ENCODE results near the gene ANO2.

Gene ANO2

DNA sequence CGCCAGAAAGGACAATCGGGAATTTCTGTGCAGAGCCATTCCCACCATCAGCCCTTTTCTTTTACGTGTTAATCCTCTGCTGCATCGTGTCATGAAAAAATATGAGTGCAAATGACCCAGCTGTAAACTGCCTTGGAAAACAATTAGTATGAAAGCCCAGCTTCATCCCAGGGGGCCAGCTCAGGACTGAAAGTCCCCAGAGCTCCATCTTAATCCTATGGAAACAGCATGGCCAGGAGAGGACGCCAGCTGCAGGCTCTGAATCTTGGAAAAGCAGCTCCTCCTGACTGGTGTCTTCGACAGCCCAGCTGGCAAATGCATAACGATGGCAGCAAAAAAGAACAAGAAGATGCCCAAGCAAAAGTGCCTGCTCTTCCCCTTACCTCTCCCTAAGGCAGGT is 321.6 kb downstream of the ANO2 start:
- no peak for DNase-seq (ENCODE audit: low read depth in 2 of 2)

DNA sequence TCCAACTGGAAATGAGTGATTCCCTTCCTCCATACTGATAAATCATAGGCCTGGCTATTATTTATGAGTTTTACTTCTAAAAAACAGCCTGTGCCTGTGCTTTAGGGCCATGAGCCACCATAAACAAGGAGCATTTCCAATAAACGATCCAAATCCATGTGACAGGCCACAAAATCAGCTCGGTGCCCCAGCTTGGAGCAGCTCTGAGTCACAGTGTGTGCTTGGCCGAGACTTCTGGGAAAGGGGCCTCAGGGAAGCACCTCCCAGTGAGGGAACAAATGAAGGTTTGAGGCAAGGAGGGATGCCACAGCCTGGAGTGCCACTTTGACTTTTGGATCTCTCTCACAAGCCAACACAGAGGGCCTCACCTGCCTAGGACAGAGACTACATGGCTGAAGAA is 322.8 kb downstream of the ANO2 start:
- no peak for DNase-seq (ENCODE audit: low read depth in 2 of 2)

DNA sequence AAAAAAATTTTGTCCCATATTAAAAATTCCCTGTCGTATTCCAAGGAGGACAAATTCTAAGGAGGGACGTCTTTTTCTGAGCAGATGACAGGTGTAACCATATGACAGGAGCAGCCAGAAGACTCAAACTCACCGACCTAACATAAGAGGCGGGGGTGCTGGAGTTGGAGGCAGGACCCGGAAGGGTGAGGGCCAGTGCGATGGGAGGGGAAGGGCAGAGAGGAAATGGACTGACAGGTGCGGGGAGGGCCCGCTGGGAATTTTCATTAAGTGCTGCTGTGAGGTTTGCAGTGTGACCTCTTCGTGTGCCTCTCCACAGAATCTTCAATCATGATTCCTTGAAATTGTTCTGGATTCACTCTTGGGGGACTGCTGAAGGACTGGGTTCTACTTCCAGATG is 323.7 kb downstream of the ANO2 start:
- no peak for DNase-seq (ENCODE audit: low read depth in 2 of 2)

DNA sequence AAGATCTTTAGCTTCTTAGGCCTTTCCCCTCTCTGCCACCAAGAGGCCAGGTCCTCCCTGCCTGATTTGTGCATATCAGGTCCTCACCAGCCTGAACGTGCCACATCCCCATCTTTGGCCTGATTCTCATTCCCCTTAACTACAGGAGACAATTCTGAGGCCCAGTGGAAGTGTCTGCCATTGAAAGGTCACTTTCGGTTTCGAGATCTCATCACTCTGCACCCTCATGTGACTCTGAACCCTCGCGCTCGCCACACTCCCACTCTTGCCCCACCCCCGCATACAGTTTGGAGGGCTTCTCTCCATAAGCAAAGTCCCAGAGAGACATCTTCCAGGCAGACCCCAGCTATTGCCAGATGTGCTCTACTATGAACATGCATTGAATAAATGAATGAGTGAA is 324.2 kb downstream of the ANO2 start:
- no peak for DNase-seq (ENCODE audit: low read depth in 2 of 2)

DNA sequence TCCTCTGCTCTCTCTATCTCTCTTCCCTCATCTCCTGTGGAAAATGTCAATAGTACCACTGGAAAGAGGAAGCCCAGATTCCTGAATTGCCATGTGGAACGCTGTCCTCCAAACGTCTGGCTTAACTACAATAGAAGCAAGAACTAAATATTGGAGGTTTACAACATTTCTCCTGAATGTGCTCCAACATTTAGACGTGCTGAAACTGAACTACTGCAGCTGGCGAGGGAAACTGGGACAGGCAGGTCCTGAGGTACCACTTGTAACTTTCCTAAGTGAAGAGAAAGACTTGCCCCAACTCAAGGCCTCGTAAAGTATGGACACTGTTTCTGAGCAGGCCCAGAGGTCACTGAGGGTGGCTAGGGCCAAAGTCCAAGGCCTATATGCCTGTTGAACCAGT is 325.4 kb downstream of the ANO2 start:
- DNase-seq (ENCODE audit: low read depth in 2 of 2): no peak

DNA sequence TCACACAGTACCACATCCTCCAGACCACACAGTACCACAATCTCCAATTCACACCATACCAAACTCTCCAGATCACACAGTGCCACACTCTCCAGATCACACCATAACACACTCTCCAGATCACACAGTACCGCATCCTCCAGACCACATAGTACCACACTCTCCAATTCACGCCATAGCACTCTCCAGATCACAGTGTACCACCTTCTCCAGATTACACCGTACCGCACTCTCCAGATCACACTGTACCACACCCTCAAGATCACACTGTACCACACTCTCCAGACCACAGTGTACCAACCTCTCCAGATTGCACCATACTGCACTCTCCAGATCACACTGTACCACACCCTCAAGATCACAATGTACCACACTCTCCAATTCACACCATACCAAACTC is 328.2 kb downstream of the ANO2 start:
- DNase-seq (ENCODE audit: low read depth in 2 of 2): no peak

DNA sequence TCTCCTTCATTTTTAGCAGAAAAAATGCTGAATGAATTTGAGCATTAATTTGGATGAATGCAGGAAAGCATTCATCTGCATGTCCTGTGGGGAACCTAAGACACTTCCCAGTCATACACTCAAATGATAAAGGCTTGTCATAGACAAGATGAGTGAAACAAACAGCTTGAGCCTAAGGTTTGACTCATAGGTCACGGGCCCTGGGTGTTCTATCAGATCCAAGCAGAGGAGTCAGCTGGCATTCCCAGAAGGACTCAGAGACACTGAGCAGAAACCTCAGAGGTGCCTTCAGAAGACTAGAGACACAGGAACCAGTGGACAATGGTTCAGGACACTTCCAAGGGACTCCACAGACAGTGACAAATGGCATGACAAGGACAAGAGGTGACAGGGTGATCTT is 329.3 kb downstream of the ANO2 start:
- no peak for DNase-seq (ENCODE audit: low read depth in 2 of 2)

DNA sequence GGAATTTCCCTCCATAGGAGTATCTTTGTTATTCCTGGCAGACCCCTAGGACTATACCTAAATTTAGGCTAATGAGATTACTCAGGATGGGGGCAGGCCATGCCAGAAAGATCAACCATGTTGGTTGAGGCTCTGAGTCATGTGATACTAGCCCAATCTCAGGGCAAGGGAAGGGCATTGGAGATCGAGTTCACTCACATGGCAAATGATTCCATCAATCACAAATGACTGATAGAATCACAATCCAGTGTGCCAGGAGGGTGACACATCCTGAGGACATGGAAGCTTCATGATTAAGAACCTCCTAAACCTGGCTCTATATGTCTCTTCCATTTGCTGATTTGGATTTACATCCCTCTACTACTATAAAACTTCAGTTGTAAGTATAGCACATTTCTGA is 330.8 kb downstream of the ANO2 start:
- DNase-seq (ENCODE audit: low read depth in 2 of 2): no peak

DNA sequence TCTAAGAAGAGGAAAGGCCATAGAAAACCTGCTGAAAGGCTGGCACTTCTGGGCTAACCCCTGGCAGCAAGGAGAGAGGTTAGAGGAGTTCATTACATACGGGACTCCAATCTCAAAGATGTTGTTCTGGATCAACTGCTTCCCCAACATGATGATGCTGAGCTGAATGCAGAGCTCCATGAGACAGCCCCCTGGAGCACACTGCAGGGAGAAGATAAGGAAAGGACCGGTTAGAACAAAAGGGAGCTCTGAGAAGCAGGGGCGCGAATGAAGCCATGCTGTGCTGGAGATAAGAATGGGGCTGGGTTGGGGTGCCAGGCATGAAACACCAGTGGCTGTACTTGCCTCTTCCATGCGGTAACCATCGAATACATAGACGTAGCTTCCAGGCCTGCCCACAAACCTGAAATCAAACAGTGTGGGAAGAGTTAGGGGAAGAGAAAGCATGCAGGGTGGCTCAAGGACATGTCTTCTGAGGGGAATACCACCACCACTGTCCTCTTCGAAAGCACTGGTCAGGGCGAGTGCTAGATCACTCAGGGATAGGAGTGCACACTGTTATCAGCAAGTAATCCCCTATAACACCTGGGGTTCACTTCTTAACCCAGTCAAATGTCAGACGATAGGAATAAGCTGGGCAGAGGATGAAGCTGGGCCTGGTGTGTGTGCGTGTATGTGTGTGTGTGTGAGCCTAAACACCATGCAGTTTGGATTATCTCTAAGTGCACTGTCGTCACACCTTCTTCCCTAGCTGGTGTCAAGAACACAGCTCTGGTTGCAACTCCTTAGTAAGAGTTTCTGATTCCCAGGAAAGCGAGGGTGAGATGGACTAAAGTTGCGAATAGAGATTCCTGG is 332.3 kb downstream of the ANO2 start:
- no peak for DNase-seq (ENCODE audit: low read depth in 2 of 2)

DNA sequence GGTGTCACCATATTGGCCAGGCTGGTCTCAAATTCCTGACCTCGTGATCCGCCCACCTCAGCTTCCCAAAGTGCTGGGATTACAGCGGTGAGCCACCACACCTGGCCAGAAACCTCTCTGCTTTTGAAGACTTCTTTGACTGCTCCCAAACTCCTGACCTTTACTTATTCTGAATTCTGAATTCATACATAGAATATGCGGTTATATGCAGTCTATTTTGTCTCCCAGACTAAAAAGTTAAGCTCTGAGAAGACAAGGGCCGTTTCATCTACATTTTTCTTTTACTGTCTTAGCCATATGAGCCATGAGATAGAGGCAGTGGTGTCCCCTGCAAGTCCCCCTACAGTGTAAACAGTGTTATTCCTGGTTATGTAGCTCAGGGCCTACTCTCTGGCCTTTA is 333.9 kb downstream of the ANO2 start:
- DNase-seq (ENCODE audit: low read depth in 2 of 2): no peak

DNA sequence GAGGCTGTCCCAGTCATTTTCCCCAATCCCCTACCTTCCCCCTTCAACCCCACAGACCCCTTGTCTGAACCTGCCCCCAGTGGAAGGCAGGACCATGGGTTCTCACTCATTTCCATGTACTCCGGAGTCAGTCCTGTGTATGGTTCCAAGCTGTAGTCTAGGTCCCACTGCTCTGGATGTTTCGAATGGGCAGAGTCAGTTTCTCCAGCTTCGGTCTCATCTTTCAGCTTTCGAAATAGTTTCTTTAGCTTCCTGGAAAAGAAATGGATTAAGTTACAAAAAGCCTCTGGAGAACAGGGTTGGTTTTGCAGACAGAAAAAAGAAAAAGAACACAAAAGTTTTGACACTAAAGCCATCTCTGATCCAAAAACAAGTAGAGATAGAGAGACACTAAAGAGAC is 345.7 kb downstream of the ANO2 start:
- DNase-seq (ENCODE audit: low read depth in 2 of 2): no peak

DNA sequence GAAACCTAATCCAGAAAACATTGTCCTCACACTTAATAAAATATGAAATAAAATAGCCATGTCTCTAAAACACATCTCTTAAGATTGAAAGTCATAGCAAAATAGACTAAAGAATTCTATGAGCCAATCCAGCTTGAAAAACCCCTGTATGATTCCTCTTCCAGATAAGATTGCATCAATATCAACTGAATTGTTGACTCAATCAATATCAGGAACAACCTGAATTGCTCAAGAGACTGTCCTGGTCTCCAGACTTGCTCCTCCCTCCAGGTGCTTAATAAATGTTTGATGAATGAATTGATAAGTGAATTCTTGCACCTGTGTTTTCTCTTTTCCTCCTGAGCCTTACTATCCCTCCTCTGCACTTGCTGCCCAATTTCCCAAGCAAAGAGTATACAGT is 351.1 kb downstream of the ANO2 start:
- no peak for DNase-seq (ENCODE audit: low read depth in 2 of 2)

DNA sequence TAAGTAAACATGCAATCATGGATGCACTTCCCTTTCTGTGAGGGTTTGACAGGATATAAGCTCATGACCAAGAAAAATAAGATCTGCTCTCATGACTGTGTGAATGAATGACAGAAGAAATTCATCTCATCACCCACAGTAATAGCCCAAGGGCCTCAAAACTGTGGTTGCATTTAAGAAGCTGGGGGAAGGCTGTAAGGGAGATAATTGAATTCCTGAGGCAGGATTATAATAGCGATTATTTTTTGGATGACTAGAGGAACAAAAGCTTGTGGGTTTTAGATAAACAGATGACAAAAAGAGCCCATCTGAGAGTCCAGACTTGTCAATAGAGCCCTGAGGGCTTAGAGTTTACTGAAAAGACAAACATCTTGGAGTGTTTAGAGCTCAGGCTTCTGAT is 352.0 kb downstream of the ANO2 start:
- DNase-seq (ENCODE audit: low read depth in 2 of 2): no peak

DNA sequence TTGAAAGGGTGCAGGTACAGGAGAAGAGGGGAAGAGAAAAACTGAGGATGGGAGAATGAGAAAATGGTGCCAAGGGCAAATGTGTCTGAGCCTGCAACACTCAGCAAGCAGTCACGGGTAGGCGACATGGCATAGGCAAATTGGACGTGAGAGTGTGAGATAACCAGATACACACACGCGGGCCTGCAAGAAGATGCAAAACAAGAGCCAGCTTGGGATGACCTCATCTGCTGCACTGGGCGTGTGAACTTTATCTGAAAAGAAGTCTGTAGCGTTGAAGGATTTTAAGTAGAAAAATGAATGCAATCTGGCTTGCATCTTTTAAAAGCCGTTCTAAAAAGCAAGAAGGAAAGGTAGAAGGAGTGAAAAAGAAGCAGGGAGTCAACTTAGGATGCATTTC is 352.7 kb downstream of the ANO2 start:
- no peak for DNase-seq (ENCODE audit: low read depth in 2 of 2)

DNA sequence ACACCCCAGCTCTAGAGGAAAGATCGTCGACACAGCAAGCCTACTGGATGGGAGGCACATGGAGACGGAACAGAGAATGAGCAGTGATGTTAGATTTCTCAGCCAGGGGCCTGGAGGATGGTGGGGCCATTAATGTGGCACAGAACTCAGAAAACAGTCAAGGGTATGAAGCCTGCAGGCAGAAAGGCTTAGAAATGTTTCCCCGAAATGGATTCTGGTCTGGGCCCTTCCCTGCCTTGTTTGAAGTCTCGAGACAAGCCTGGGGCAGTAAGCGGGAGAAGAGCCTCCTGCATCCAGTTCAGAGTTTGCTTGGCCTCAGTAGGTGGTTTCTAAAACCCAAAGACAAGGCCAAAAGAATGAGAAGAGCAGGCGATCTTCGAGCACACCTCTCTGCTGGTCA is 354.7 kb downstream of the ANO2 start:
- DNase-seq (ENCODE audit: low read depth in 2 of 2): no peak

DNA sequence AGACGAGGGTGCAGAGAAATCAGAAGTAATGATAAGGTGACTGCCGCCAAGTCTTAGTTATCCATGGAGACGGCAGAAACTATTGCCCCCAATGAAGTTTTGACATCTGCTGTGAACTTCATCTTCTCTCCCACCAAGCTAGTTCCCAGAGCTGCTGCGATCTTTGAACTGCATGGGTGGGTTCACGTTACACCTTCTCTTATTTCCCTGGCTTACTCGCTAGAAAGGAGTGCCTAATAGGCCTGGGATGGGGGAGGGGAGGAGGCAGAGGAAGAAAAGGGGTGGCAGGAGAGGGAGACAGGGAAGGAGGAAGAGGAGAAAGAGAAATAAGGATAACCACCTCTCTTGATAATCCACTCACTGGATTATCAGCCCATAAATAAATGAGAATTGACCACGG is 356.0 kb downstream of the ANO2 start:
- no peak for DNase-seq (ENCODE audit: low read depth in 2 of 2)

DNA sequence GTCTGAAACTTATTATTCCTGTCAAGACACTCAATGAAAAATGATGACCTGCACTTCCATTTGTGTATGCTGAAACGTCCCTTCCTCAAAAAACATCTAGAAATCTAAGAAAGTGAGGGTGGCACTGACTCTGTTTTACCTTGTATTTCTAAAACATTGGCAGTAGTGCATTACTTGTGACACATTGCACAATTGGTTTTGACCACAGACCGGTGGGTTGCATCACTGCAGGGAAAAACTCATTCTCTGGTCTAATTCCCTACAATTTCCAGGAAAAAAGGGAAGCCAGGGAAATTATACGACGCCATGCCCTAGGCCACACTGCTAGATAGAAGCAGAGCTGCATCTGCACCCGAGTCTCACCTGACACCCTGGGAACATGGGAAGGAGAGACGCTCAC is 356.5 kb downstream of the ANO2 start:
- DNase-seq (ENCODE audit: low read depth in 2 of 2): no peak

DNA sequence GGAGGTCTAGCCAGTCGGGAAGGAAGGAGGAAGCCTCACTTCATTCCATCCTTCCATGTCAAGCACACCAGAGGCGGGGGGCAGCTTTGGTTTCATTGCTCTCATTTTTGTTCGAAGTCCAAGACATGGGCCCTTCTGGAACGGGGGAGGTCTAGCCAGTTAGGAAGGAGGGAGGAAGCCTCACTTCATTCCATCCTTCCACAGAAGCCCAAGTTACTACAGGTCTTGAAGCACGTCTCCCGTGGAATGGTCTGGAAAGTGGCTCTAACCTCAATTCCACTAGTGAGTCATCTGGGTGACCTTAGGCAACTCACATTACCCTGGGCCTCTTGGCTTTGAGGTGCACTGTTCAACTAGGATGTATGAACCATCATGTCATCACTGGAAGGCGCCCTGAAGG is 356.9 kb downstream of the ANO2 start:
- DNase-seq (ENCODE audit: low read depth in 2 of 2): no peak

DNA sequence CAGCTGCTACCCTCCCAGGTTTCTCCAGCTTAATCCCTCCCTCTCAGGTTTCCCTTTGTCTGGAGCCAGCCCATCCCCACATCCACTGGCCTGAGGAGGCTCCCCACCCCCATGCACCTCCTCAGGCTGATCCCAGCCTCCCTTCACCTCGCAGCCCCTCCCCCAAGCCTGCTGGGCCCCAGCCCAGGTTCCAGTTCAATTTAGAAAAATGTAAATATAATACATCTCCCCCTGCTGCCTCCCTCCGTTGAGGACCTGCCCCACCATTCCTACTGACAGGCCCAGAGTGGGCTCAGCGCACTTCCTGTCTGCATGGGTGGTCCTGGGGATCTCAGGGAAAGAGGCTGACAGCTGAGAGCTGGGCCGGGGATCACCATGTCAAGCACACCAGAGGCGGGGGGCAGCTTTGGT is 357.3 kb downstream of the ANO2 start:
- DNase-seq (ENCODE audit: low read depth in 2 of 2): no peak

DNA sequence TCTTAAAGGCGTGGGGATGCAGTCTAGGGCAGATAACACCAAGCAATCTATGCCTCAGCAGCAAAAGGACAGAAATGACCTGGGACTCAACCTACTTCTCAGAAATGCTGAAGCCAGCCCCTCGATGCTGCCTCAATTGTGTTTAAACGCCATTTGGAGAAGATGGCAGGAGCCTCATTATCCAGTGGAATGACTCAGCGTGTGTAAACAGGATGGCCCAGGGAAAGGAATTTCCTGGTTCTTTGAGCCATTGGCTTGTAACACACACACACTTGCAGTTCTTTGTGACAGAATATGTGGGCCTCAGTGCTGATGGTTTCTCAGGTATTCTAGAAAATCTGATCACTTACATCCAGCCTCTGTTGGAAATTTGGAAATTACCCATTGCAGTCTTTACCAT is 358.9 kb downstream of the ANO2 start:
- no peak for DNase-seq (ENCODE audit: low read depth in 2 of 2)

DNA sequence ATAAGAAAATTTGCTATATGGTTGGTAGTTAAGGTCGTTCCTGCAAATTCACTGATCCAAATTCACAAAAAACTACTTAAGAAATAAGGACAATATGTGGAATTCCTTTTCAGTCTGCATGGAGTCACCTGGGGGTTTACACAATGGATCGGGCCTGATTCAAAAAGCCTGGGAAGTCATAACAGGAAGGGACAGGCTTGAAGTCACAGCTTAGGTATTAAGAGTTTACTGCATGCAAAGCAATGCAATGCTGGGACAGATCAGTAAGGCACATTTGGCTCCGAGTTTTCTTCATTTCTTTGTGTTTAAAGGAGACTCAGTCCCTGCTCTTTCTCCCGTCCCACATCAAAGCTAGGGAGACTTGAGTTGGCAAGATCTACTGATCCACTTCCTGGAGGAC is 359.9 kb downstream of the ANO2 start:
- DNase-seq (ENCODE audit: low read depth in 2 of 2): no peak

DNA sequence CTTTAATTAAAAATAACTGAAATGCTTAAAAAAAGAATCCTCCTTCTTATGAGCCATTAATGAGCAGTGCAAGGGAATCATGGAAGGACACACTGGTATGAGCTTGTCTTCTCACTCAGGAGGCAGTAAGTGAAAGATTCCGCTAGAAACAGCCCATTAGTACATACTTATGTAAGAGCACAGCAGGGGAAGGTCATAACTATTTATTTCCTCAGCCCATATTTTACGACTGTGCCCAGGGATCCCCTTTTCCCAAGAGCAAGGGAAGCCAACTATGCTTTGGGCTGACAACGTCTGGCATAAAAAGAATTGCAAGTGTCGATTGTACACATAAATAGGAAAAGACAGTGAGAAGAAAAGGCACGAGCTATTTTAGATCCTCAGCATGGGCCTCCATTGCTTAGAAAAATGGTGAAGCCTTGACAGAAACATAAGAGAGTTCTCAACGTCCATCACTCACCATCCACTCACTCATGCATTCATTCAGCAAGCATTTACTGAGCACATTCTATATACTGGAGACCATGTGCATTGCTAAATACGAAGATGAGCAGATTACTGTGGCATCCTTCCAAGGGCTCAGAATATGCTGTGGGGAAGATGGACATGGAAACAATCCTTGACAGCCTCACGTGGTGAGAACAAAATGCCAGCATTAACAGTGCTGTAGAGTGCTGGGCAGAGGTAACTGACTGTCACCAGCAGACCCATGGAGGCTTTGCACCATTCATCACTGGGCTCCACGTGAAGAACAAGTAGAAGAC is 360.5 kb downstream of the ANO2 start:
- DNase-seq (ENCODE audit: low read depth in 2 of 2): no peak

DNA sequence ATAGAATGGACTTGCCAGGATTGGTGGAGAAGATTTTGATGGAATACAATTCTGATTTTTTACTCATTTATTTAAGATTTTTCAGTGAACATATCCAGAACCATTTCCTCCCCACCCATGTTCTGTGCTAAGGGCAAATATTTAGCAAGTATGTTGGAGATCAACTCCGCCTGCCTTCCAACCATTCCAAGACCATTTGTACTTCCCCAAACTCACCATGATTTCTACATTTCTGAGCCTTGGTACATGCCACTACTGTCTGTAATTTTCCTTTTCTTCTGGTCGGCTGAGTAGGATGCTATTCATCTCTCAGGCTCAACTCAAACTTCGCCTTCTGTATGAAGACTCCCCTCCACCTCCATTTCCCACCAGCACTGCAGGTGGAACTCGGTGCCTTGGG is 362.5 kb downstream of the ANO2 start:
- DNase-seq (ENCODE audit: low read depth in 2 of 2): no peak
